Ovary (tissue), 9 donors: ENCODE measurements around the gene FGF6. TPM values are rescaled to one million over a fixed set of nuclear protein-coding genes. Genes with fewer than 3 reads are reported as not detected.

Experiments used
- DNase-seq, 5 donors: peaks; one replicate each; pipeline ENCODE4 v3.0.0-alpha.2; 2019 to 2020
- H3K27ac ChIP-seq, 2 donors: fragments of 200-600 bp; one replicate each; pipeline versions ENCODE4 v1.5.1 to v1.8.0; 2019 to 2022
- H3K27me3 ChIP-seq: fragments of 200-600 bp; one replicate; pipeline ENCODE4 v1.8.0; 2022
- H3K36me3 ChIP-seq: fragments of 200-600 bp; sonication (generic); one replicate; pipeline ENCODE4 v1.5.1; 2019
- H3K4me1 ChIP-seq: one replicate; pipeline ENCODE4 v1.8.1; 2013; ENCODE audit warnings: mild to moderate bottlenecking, moderate library complexity; ENCODE audit not compliant: insufficient read depth
- H3K4me3 ChIP-seq: fragments of 200-600 bp; sonication (generic); one replicate; pipeline ENCODE4 v1.5.1; 2017
- H3K9me3 ChIP-seq, 2 donors: fragments of 200-600 bp in 1 of 2; sonication (generic) in 1 of 2; one replicate each; pipeline versions ENCODE4 v1.5.1 to v1.8.1; 2013 to 2019; ENCODE audit warnings: mild to moderate bottlenecking in 1 of 2, moderate library complexity in 1 of 2
- CTCF ChIP-seq, 3 donors: fragments of 450-650 bp in 2 of 3; fragments of 200-600 bp in 1 of 3; IDR thresholded peaks; one replicate each; pipeline versions ENCODE4 v1.5.1 to v1.8.0; 2016 to 2022; ENCODE audit warnings: antibody characterized with exemption in 3 of 3, mild to moderate bottlenecking in 1 of 3
- EP300 ChIP-seq: sonication (generic); formaldehyde crosslinking; IDR thresholded peaks from one replicate; pipeline ENCODE4 v1.6.1; 2017; ENCODE audit warnings: antibody characterized with exemption
- POLR2A ChIP-seq: fragments of 450-650 bp; IDR thresholded peaks from one replicate; pipeline ENCODE4 v1.6.1; 2017; ENCODE audit warnings: antibody characterized with exemption, mild to moderate bottlenecking, moderate library complexity
- WGBS, 3 donors: extraction: QIAGEN DNeasy Blood & Tissue Kit in 1 of 3; methylation state at CpG; one replicate each; pipeline versions ENCODE4 v1.1.5 to v1.1.7; 2013 to 2017; 5-methylcytosine and 5-hydroxymethylcytosine counted together
- intact Hi-C, 4 donors: fragments of 100-400 bp; cut with DNase I; formaldehyde crosslinking; loops; one replicate each; pipeline versions ENCODE4 v1.11.0 to v1.15.1; 2022 to 2023
- polyA plus RNA-seq, 2 donors: library from polyadenylated mRNA; stranded (reverse); fragments of 200-250 nt in 1 of 2; fragments of 350-450 nt in 1 of 2; fragmentation: Illumina TruSeq in 1 of 2; extraction: RNeasy Lipid Tissue Mini Kit (QIAGEN cat#74804) in 1 of 2; gene quantifications; one replicate each; pipeline ENCODE4 v1.2.3, GENCODE V29; 2013 to 2014
- total RNA-seq, 7 donors: library from RNA; depleted of rRNA in 2 of 7; stranded (reverse); fragments of >200 nt in 2 of 7; fragmentation: NEBNext Ultra II Directional in 3 of 7; extraction: Animal tissue kit (Norgen Biotek cat#: 25700) in 3 of 7; gene quantifications; one replicate each; pipeline versions ENCODE4 v1.1.0 to v1.2.4, GENCODE V29; 2016 to 2023
- donor health status: DM: no; HTN: no; CAD: no; lungs with moderate emphysema.
- donor health status: DM: no; HTN: no; CAD: no.
- donor health status: Bipolar disorder and iron deficiency.
- donor health status: DM: yes; HTN: yes; CAD: no.
- donor health status: DM: no; HTN: no; CAD: no.
- donor health status: DM: yes; HTN: yes; CAD: no.

The FGF6 gene
- total and polyA plus RNA-seq, 9 donors = not detected

DNA sequence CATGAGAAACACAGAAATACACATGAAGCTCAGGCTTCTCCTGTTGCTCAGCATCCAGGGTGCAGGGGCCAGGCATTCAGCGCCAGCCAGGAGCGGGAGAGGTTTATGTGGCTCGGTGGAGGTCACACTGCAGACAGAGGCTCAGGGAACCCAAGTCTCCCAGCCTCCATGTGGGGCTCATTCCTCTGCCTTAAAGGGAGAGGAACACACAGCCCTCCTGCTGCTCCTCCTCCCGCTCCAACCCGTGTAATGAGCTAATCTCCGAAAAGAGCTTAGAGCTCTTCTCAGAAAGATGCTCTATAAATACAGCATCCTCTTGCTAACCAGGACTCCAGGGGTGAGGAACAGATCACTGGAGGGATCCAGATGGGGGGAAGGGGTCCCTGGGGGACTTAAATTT is 28.2 kb downstream of the FGF6 start:
- no peaks in the 10 kb centered on the region for H3K36me3 ChIP-seq
- 18 to 25% (median 22%) methylated on average over 6 of the region's 6 CpGs for WGBS, 3 donors
- no peak overlapping the region for H3K4me3 ChIP-seq
- no peaks in the 10 kb centered on the region for H3K4me1 ChIP-seq
- no peaks in the 10 kb centered on the region for H3K27me3 ChIP-seq
- intact Hi-C loops = no loop called here
- TF ChIP-seq POLR2A (no peak), CTCF (IDR thresholded peaks at IDR 0.05) (no peak), EP300 (no peak)
- H3K27ac ChIP-seq = no peak overlapping the region
- H3K9me3 ChIP-seq = no peaks in the 10 kb centered on the region
- no peak for DNase-seq

- Histone ChIP-seq H3K4me1 (no peaks in the 10 kb centered on the region), H3K4me3 (no peak overlapping the region), H3K9me3 (no peaks in the 10 kb centered on the region), H3K36me3 (no peaks in the 10 kb centered on the region), H3K27ac (no peak overlapping the region), H3K27me3 (no peaks in the 10 kb centered on the region)
- no peak for DNase-seq
- TF ChIP-seq CTCF (IDR thresholded peaks at IDR 0.05) (no peak), POLR2A (no peak), EP300 (no peak)
- intact Hi-C loops = no loop called here
- WGBS, 3 donors = 81 to 85% (median 84%) methylated on average over 8 of the region's 8 CpGs
Observed at GRCh38 chr12:4416276-4416675, 29.3 kb downstream of the FGF6 start.

- Histone ChIP-seq H3K9me3 (no peaks in the 10 kb centered on the region), H3K36me3 (no peaks in the 10 kb centered on the region), H3K27ac (no peak overlapping the region), H3K4me1 (no peaks in the 10 kb centered on the region), H3K4me3 (no peak overlapping the region), H3K27me3 (no peaks in the 10 kb centered on the region)
- TF ChIP-seq CTCF (IDR thresholded peaks at IDR 0.05) (no peak), EP300 (no peak), POLR2A (no peak)
- 44 to 67% (median 61%) methylated on average over 1 of the region's 1 CpG for WGBS, 3 donors
- DNase-seq = no peak
- intact Hi-C loops = no loop called here
Observed at GRCh38 chr12:4412465-4412864, 33.1 kb downstream of the FGF6 start.

- WGBS, 3 donors = 59 to 73% (median 73%) methylated on average over 3 of the region's 3 CpGs
- H3K27me3 ChIP-seq = no peaks in the 10 kb centered on the region
Observed at GRCh38 chr12:4412056-4412455, 33.6 kb downstream of the FGF6 start.

More at GRCh38 chr12:4412056-4412455, 33.6 kb downstream of the FGF6 start:
- Histone ChIP-seq H3K4me3 (no peak overlapping the region), H3K27ac (no peak overlapping the region), H3K4me1 (no peaks in the 10 kb centered on the region), H3K36me3 (no peaks in the 10 kb centered on the region), H3K9me3 (no peaks in the 10 kb centered on the region)
- intact Hi-C loops = no loop called here
- TF ChIP-seq POLR2A (no peak), EP300 (no peak), CTCF (IDR thresholded peaks at IDR 0.05) (no peak)
- no peak for DNase-seq
